GM21786 (cell line): Measurements from ENCODE around the gene PDXK.

ENCODE experiments used
- ATAC-seq: cut with Tn5 transposase; IDR thresholded peaks from one replicate; pipeline ENCODE4 v1.9.1; 2021; ENCODE audit not compliant: unreplicated experiment

Gene PDXK

DNA sequence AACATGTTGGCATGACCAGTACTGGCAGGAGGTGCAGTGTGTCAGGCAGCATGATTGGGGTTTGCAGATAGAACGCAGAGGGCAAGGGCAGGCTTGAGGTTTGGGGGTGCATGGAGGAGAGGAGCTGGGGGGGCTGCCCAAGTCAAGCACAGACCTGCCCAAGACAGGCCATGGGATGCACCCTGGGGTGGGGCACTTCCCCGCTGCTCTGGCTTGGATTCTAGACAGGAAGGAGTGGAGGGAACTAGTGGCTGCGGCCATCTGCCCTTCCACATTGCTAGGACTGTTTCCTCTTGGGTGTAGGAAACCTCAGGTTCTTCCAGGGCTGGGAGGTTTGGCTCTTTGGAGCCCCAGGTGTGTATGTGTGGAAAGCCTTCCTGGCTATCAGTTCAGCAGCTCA, 3.0 kb downstream of the PDXK start:
- ATAC-seq: no peak

DNA sequence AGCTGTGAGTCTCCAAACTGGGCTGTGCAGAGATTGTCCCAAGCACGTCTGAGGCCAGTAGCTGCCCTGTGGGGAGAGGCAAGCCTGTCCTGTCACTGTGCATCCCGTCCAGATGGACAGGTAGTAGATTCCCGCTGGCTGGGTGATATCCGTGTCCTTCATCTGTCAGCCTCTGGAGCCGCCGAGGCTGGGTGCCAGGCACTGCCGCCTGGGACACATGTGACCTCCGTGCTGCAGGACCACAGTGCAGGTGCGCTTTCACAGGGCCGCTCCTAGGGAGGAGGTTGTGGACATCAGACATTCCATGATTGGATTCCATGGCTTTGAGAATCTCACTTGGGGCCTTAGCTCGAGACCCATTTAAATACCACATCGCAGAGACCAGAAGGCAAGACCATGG, 4.7 kb downstream of the PDXK start:
- no peak for ATAC-seq

DNA sequence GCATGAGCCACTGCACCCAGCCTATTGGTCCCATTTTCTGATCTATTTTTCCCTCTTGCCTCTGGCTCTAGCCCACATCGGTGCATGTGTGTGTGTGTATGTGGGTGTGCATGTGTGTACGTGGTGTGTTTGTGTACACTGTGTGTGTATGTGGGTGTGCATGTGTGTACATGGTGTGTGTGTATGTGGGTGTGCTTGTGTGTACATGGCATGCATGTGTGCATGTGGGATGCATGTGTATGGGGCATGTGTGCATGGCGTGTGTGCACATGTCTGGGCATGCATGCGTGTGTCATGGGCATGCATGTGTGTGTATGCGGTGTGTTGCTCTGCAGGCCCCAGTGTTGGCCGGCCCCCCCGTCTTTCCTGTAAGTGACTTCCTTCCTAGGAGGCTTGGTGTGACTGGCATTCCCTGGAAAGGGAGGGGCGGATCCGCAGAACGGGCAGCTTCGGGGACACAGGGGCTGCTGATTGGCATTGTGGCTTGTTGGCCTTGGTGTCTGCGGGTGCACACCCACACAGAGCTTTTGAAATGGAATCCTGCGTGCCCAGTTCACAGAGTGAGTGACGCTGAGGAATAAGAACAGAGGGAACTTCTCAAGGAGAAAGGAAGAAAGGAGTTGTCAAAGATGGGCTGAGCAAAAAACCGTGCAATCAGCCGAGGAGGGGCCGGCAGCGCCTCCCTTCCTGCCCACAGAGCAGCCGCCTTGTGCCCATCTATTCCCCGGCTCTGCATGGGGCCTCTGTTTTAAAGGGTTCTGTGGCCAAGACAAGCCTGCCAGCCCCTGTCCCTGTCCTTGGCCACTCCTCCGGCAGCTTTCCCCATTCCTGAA, 8.0 kb downstream of the PDXK start:
- ATAC-seq: no peak

DNA sequence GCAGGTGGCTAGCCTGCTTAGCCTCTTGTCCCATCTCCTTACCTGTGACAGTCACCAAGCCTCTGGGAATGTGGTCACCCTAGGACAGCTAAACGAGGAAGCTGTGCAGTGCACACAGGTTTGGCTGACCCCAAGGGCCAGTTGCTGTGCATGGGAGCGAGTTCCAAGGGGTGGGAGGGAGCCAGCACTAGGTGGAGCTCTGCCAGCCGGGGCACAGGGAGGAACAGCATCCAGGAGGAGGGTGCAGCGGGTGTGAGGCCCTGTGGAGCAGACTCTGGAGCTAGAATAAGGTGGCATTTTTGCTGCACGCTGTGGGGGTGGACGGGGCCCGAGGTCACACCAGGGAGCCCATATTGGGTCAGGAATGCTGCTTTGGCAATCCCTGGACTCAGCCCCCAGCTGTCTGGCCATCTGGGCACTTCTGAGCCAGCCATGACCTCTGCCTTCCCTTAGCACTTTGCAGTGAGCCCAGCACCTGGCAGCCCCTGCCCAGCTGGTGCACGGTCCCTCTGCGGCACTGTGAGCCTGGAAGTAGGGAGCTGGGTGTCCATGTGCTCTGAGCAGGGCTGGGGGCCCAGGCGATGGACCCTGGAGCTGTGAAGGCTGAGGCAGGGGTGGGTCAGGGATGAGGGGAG, 8.7 kb downstream of the PDXK start:
- no peak for ATAC-seq

- ATAC-seq: peak; percentile 5
Measured at GRCh38 chr21:43728154-43728466, 9.2 kb downstream of the PDXK start.

DNA sequence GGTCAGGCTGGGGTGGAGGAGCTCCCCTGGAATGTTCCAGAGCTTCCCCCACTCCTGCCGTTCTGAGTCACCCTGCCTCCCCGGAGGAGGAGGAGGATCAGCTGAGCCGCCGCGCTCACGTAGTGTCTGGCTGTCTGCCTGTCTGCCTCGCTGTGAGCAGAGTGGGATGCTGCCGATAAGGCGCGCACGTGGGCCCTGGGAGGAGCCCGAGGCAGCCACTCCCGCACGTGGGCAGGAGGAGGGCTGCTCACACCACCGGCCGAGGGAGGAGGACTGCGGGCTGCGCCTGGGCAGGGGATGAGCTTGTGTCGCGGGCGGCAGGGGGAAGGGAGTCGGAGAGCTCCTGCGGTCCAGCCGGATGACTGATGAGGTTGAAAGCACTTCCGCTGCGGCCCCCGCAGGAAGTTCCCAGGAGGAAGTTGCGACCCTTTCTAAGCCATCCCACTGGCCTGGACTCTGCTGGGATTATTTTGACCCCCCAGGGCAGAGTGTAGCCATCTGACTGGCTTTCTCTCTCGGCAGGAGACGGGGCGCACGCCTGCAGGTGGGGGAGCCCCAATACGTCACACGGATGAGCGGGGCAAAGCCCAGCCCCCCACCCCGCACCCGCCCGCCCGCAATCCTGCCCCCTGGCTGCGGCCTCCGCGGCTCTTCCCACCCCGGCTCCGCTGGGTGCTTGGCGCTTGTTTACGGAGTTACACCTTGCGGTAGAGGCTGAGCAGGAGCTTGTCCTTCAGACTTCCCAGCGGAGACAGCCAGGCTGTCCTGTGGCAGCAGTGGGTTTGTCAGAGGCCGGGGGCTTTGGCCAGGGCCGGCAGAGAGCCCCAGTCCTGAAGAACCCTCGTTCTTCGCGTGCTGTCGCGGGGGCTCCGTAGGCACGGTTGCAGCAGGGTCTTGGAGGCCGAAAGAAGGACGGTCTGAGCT, 9.8 kb downstream of the PDXK start:
- peak; percentile 64 for ATAC-seq

DNA sequence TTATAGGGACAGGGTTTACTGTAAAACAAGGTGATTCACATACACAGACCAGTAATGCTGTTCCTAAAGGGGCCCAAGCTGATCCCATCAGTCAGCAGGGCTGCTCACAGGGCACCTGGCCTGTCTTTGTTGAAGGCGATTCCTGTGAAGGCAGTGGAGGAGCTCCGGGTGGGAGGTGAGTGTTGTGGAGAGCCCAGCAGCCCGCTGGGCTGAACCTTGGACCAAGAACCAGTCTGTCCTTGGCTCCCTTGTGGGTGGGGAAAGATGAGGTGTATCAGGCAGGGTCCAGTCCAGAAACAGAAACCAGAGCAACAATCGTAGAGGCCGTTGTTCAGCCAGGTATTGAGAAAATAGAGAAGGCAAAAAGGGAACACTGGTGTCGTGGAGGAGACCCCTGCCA, 12.5 kb downstream of the PDXK start:
- no peak for ATAC-seq

- ATAC-seq: no peak
Measured at GRCh38 chr21:43731891-43732711, 13.2 kb downstream of the PDXK start.

DNA sequence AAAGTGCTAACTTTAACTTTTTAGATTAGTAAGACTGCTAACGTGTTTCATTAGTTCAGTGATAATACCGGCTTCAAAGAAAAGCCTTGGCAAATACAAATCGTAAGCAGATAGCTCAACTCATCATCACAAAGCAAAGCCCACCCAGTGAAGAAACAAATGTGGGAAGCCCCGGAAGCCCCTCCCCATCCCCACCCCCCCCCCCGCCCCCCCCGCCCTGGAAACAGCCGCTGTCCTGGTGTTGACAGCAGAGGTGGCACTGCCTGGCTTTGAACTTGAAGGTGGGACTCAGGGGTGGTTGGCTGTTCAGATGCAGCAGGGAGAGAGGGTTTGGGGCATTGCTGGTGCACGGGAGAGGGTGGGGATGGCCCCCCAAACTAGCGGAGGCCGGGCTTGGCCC, 14.1 kb downstream of the PDXK start:
- ATAC-seq: no peak

DNA sequence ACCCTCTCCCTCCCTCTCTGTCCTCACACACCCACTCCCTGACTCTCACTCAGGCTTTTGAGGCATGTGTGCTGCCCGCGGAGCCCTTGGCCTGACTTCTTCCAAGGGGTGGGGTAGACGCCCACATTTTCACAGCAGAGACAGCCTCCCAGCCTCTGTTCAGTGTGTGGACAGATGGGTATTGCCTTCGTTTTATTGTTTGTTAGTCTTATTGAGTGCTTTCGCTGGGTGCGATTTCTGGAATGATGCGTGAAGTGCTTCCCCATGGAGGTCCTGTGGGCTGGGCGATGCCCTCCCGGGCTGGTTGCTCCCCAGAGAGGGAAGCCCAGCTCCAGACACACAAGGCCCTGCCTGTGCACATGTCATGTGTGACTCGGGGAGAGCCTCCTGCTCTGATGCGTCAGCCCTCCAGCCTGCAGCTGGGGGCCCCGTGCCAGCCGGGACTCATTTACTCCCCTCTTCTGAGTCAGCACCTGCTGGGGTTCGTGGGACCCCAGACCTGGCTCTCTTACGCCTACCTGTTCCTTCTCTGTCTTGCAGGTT, 14.7 kb downstream of the PDXK start:
- no peak for ATAC-seq

DNA sequence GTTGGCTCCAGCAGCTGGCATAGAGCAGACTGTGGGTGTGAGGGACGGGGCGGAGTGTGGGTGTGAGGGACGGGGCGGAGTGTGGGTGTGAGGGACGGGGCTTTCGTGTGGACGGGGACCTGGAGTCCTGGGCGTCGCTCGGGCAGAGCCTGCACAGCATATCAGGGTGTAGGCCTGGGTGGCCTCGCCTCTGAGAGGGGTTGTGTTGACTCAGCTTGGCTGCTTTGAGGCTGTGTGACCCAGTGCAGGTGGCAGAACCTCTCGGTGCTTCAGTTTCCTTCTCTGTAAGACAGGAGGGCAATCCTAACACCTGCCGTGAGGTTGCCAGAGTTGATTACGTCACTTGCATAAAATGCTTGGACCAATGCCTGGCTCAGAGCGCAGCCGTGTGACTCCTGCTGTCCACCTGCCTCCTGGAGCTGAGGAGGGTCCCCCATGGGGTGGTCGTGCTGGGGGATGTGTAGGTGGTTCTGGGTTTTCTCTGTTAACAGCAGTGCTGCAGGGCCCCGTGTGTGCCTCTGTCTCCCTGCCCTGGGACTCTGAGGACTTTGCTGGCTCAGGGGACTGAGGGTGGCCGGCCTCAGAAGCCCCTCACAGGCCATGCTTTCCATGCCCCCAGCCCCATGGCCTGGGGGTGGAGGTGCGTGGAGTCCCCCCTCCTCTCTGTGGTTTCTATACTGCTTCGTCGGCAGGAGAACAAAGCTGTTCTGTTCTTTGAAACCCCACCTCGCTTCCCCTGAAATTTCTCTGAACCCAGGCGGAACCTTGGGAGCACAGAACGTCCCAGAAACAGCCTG, 15.4 kb downstream of the PDXK start:
- ATAC-seq: no peak

DNA sequence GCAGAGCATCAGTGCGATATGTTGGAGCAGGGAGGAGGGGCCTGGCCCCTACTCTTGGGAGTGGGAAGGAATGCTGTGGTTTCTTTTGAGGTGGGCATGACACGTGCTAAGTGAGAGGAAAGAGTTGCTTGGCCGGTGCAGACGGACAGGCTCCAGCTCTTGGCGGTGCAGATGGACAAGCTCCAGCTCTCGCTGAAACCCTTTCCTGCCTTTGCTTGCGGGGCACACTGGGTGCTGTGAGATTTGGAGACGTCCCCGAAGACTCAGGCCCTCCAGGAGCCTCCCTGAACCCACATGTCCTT, 15.9 kb downstream of the PDXK start:
- ATAC-seq: no peak

DNA sequence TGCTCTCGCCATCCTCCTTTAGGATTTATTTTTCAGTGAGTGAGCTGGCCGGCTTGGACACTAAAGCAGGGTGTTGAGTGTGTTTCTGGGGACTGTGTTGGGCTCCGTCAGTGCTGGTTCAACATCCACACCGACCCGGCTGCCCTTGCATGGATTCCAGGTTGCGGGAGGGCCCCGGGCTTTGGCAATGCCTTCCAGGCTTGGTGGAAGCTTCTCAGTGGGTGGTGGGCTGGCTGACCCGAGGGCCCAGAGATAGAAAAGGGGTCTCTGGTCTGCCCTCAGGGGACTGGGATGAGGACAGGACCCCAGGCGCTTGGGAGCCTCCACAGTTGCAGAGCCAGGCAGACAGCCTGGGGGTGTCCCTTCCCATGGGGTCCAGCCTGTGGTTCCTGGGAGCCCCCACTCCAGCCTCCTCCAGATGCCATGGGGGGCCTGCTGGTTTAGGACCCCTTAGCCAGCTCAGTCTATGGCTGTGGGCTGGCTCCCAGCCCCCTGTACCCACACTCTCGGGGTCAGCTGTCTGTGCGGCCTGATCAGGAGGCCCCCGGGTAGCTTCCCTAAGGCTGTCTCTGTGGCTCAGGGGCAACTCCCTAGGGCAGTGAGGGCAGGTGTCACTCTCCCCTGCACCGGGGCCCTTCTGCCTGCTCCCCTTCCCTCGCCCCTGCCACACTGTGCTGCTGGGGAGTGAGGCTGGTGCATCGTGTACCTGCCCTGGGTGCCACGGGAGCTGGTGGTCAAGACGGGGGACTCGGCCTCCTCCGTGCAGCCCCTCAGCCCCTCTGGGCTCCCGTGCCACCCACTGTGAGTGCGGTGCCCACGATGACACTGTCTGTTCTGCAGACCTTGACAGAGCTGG, 16.5 kb downstream of the PDXK start:
- no peak for ATAC-seq

DNA sequence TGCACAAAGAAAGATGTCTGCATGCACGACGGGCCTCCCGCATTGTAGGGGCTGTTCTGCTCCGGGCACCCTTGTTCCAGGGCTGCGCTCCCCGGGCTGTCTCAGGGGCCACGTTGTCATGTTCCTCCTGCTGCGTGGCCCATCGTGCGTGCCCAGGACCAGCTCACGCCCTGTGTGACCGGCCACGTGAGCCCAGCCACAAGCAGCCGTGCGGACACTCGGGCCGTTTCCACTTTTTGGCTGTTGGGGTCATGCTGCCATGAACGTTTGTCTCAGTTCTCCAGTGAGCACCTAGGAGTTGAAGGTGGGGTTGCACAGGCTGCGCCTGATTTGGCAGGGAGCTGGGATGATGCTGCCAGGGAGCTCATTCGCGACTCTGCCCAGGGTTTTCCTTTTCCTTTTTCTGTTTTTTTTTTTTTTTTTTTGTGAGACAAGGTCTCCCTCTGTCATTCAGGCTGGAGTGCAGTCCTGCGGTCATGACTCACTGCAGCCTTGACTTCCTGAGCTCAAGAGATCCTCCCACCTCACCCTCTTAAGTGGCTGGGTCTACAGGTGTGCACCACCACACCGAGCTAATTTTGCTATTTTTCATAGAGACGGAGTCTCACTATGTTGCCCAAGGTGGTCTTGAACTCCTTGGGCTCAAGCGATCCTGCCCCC, 17.4 kb downstream of the PDXK start:
- no peak for ATAC-seq

DNA sequence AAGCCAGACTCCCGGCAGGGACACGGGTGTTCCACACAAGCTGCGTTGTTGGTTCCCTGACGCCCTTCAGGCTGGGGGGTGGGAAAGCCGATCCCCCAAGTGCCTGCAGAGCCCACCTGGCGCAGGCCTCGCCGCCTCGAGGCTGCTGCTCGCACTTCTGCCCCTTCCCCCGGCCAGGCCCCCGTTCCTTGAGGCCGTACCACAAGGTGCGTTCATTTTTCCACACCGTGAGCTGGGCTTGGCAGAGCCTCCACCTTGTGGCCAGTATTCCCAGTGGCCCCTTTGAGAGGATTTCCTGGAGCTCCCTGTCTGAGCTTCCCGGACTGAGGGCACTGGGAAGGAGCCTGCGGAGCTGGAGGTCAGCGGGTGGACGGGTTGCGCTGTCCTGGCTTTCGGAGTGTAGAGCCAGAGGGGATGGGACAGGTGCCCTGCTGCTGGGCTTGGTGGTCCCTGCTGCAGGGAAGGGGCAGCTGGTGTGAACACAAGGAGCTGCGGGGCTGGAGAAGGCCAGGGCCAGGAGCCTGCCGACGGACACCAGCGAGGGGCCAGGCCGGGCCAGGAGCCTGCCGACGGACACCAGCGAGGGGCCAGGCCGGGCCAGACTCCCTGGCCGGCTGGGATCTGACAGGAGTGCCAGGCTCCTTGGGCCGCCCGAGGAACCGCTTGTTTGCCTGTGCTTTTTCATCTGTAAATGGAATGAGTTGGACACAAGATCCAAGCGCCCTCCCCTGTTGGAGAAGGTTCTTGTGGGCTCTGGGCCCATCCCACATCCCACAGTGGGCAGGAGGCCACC, 18.4 kb downstream of the PDXK start:
- no peak for ATAC-seq

DNA sequence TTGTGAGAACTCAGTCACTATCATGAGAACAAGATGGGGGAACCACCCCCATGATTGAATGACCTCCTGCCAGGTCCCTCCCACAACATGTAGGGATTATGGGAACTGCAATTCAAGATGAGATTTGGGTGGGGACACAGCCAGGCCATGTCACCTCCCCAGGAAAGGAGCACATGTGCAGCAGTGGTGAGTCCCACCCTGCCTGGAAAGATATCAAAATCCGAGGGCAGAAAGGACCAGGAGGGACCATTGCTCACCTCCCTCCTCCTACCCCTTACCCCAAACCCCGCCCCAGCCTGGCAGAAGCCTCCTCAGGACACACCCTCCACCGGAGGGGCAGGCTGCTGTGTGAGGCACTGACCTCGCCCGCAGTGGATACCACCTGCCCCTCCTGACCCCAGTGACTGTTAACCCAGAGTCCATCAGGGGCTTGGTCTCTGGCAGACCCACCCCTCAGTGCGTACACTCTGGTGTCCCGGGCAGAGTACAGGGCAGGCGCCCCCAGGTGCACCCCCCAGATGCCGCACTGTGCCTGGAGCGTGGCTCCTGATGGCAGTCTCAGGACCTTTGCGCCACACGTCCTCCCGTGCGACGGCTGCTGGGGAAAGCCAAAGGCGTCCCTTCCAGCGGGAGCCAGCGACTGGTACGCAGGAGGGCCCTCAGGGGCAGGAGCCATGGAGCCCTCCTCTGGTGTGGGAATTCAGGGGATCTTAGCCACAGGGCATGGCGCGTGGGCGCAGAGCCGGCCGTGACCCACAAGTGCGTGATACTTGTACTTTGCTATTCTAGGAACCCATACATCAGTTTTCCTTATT, 20.9 kb downstream of the PDXK start:
- no peak for ATAC-seq
